HepG2 (cell line): Measurements from ENCODE around the gene RARRES1. TPM values are rescaled to one million over a fixed set of nuclear protein-coding genes. Genes with fewer than 3 reads are reported as not detected.

ENCODE experiments used
- ATAC-seq: fragments of 200-7000 bp; cut with Tn5 transposase; 3 replicates; pipeline ENCODE4 v1.9.1; 2020; ENCODE audit warnings: mild to moderate bottlenecking, moderate library complexity
- BruUV-seq: library from RNA; stranded (reverse); fragments of 400-500 nt; replicated peaks from 2 replicates; lab custom pipeline; 2021; lab: Mats Ljungman, UMichigan
- CTCF ChIA-PET: fragments of 300-600 bp; formaldehyde crosslinking; extraction: SDS; loops from one replicate; lab custom pipeline; 2021; ENCODE audit warnings: low total read pairs, inconsistent platforms, low intra/inter-chr PET ratio; lab: Yijun Ruan, JAX
- POLR2A ChIA-PET: fragments of 350-600 bp; sonication (Branson Sonifier 250); formaldehyde crosslinking; loops from one replicate; lab custom pipeline; 2020; ENCODE audit warnings: antibody characterized with exemption, inconsistent platforms; lab: Yijun Ruan, JAX
- DNase-seq: peaks from one replicate; pipeline ENCODE4 v3.0.0-alpha.2; 2015; ENCODE audit warnings: low spot score
- FAIRE-seq: peaks from 3 replicates; lab custom pipeline; 2011; peaks lifted over from hg19 to GRCh38; lab: Jason Lieb, UNC
- H2AFZ ChIP-seq: one replicate; pipeline ENCODE4 v1.6.1; 2011; ENCODE audit warnings: low read length, inconsistent platforms
- H3K27ac ChIP-seq: fragments of 300-600 bp; 3 replicates; pipeline ENCODE4 v1.8.0; 2011; ENCODE audit warnings: mixed run types, mild to moderate bottlenecking, mixed read lengths, low read length, inconsistent platforms; ENCODE audit not compliant: insufficient read depth; ENCODE audit errors: extremely low read length
- H3K27me3 ChIP-seq, 2 experiments: fragments of 200-600 bp in 1 of 2; 2 replicates in 1 of 2; 3 replicates in 1 of 2; pipeline versions ENCODE4 v1.6.0 to v1.8.0; 2011; ENCODE audit warnings: low read length in 2 of 2, mild to moderate bottlenecking in 2 of 2, moderate library complexity in 2 of 2, inconsistent platforms in 1 of 2; ENCODE audit not compliant: insufficient read depth in 2 of 2, control insufficient read depth in 1 of 2
- H3K36me3 ChIP-seq, 2 experiments: fragments of 200-600 bp in 1 of 2; replicated peaks in 1 of 2; 2 replicates in 1 of 2; 3 replicates in 1 of 2; pipeline versions ENCODE4 v1.5.1 to v1.8.0; 2011; ENCODE audit warnings: low read length in 2 of 2, inconsistent platforms in 1 of 2; ENCODE audit not compliant: insufficient read depth in 2 of 2, control insufficient read depth in 1 of 2
- H3K4me1 ChIP-seq: 2 replicates; pipeline ENCODE4 v1.5.1; 2012; ENCODE audit warnings: low read length, inconsistent platforms; ENCODE audit not compliant: insufficient read depth
- H3K4me2 ChIP-seq: 2 replicates; pipeline ENCODE4 v1.6.0; 2011; ENCODE audit warnings: low read depth, low read length, inconsistent platforms
- H3K4me3 ChIP-seq, 3 experiments: fragments of 200-600 bp in 1 of 3; sonication (generic), shearing (Covaris generic) in 1 of 3; replicated peaks in 1 of 3; 2 replicates each; pipeline ENCODE4 v1.5.1; 2011 to 2016; ENCODE audit warnings: low read length in 3 of 3, inconsistent platforms in 2 of 3, low read depth in 2 of 3, mild to moderate bottlenecking in 2 of 3, control low read depth in 1 of 3, mixed read lengths in 1 of 3; ENCODE audit not compliant: insufficient read depth in 1 of 3
- H3K79me2 ChIP-seq: one replicate; pipeline ENCODE4 v1.6.1; 2011; ENCODE audit warnings: low read length, inconsistent platforms; ENCODE audit not compliant: insufficient read depth
- H3K9ac ChIP-seq: 2 replicates; pipeline ENCODE4 v1.6.0; 2011; ENCODE audit warnings: mild to moderate bottlenecking, low read depth, low read length, inconsistent platforms; ENCODE audit not compliant: insufficient read depth
- H3K9me3 ChIP-seq: 2 replicates; pipeline ENCODE4 v1.5.1; 2012; ENCODE audit warnings: mild to moderate bottlenecking, low read length
- H4K20me1 ChIP-seq: 2 replicates; pipeline ENCODE4 v1.6.0; 2011; ENCODE audit warnings: inconsistent platforms, mild to moderate bottlenecking, low read length, moderate library complexity; ENCODE audit not compliant: insufficient read depth
- HOXA5 ChIP-seq: sonication (generic); formaldehyde crosslinking; IDR thresholded peaks from 2 replicates; pipeline ENCODE4 v1.4.0; 2020; ENCODE audit warnings: missing genetic modification reagents
- IRX3 ChIP-seq: sonication (generic); formaldehyde crosslinking; IDR thresholded peaks from 2 replicates; pipeline ENCODE4 v1.8.1; 2023; ENCODE audit warnings: mild to moderate bottlenecking, low read depth, missing genetic modification reagents, borderline replicate concordance
- KAT7 ChIP-seq: IDR thresholded peaks from 2 replicates; pipeline ENCODE4 v1.6.1; 2018; ENCODE audit warnings: borderline replicate concordance, missing compliant biosample characterization
- MYPOP ChIP-seq: sonication (generic); formaldehyde crosslinking; IDR thresholded peaks from 2 replicates; pipeline ENCODE4 v1.8.1; 2023; ENCODE audit warnings: mild to moderate bottlenecking, moderate library complexity, missing genetic modification reagents
- MZF1 ChIP-seq: sonication (generic); formaldehyde crosslinking; IDR thresholded peaks from 2 replicates; pipeline ENCODE4 v1.8.1; 2023; ENCODE audit warnings: mild to moderate bottlenecking, missing genetic modification reagents, borderline replicate concordance
- POLR2G ChIP-seq: fragments of 200-400 bp; formaldehyde crosslinking; IDR thresholded peaks from 2 replicates; pipeline ENCODE4 v1.6.1; 2018; ENCODE audit warnings: mild to moderate bottlenecking, low read depth, low read length, moderate library complexity
- REXO4 ChIP-seq: sonication (generic); formaldehyde crosslinking; IDR thresholded peaks from 2 replicates; pipeline ENCODE4 v1.8.0; 2022; ENCODE audit warnings: missing genetic modification reagents, mild to moderate bottlenecking, borderline replicate concordance
- SOX5 ChIP-seq: IDR thresholded peaks from 2 replicates; pipeline ENCODE4 v1.6.1; 2016; ENCODE audit warnings: borderline replicate concordance
- TOPORS ChIP-seq: sonication (generic); formaldehyde crosslinking; IDR thresholded peaks from 2 replicates; pipeline ENCODE4 v1.8.0; 2023; ENCODE audit warnings: mild to moderate bottlenecking, missing genetic modification reagents
- ZBTB40 ChIP-seq, 2 experiments: fragments of 450-650 bp in 1 of 2; sonication (generic) in 1 of 2; formaldehyde crosslinking in 1 of 2; IDR thresholded peaks; 2 replicates each; pipeline versions ENCODE4 v1.6.1 to v1.8.0; 2016 to 2022; ENCODE audit warnings: antibody characterized with exemption in 1 of 2, mild to moderate bottlenecking in 1 of 2, missing genetic modification reagents in 1 of 2
- ZNF20 ChIP-seq: sonication (generic); formaldehyde crosslinking; IDR thresholded peaks from 2 replicates; pipeline ENCODE4 v1.4.0; 2020; ENCODE audit warnings: mild to moderate bottlenecking, moderate library complexity, missing genetic modification reagents
- ZNF432 ChIP-seq: sonication (generic); formaldehyde crosslinking; IDR thresholded peaks from 2 replicates; pipeline ENCODE4 v1.5.0; 2020; ENCODE audit warnings: missing genetic modification reagents, mild to moderate bottlenecking, borderline replicate concordance
- ZNF792 ChIP-seq: IDR thresholded peaks from 2 replicates; pipeline ENCODE4 v1.6.1; 2016
- WGBS: methylation state at CpG from one replicate; pipeline ENCODE4 v1.1.6; 2017; ENCODE audit warnings: low lambda C conversion rate; 5-methylcytosine and 5-hydroxymethylcytosine counted together
- in situ Hi-C: cut with HindIII; loops from 2 replicates; pipeline ENCODE4 v1.10.0; 2017; ENCODE audit warnings: low pct_unique_long_range_greater_than_20kb; ENCODE audit not compliant: extremely low pct_ligation_motif_present
- intact Hi-C: fragments of 100-400 bp; cut with micrococcal nuclease; formaldehyde crosslinking; loops from one replicate; pipeline ENCODE4 v1.10.0; 2022; ENCODE audit not compliant: unreplicated experiment
- polyA plus RNA-seq, 8 experiments: library from polyadenylated mRNA; depleted of rRNA in 3 of 8; stranded (reverse) in 7 of 8; unstranded in 1 of 8; fragments of >200 nt; fragmentation: Illumina TruSeq in 4 of 8; extraction: Trizol in 4 of 8; gene quantifications; 2 replicates each; pipeline versions ENCODE4 v1.2.1 to v1.2.3, GENCODE V29; 2011 to 2016; ENCODE audit warnings: low read depth in 4 of 8, missing spikeins in 1 of 8, mixed read lengths in 1 of 8; ENCODE audit not compliant: insufficient read depth in 1 of 8
- total RNA-seq, 5 experiments: library from RNA; depleted of rRNA; stranded (reverse); fragments of >200 nt; fragmentation: Illumina TruSeq; extraction: Trizol; gene quantifications; 2 replicates each; pipeline ENCODE4 v1.2.3, GENCODE V29; 2016; ENCODE audit warnings: low read depth in 1 of 5

The RARRES1 gene
- total and polyA plus RNA-seq, 2 of the 13 experiments (the other 11 are each of a cell fraction or from before 2014, with no cell fraction given), result not detected

DNA sequence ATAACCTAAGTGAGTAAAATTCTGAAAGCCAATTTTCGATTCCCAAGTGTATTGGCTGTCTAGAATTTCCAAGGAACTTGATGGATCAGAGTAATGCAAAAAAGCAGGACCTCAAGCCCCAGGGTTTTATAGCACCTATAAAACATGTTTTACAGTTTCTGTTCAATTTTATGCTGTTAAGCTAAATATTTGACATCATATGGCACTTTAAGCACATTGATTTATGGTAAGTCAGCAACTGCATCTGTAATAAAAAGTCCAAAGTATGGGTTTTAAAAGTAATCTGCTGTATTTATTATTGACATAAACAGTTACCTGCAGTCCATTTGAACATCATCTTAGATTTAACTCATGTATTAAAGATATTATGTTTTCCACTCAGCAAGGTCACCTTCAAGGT, 49.6 kb upstream of the RARRES1 start:
- no peak overlapping the region for H3K4me2 ChIP-seq
- CTCF ChIA-PET, result no interaction called here
- H2AFZ ChIP-seq, result no peak overlapping the region
- ATAC-seq, result no peak
- H4K20me1 ChIP-seq, result no peaks in the 10 kb centered on the region
- no peak overlapping the region for H3K9ac ChIP-seq
- in situ Hi-C loops, result loop anchor here (25.0 kb wide), 1 partner anchor 245 kb away; no protein-coding TSS in a partner anchor
- no peaks in the 10 kb centered on the region for H3K4me1 ChIP-seq
- TF ChIP-seq MZF1 (CRISPR knock-in tag) (no peak), KAT7 (no peak), REXO4 (no peak), IRX3 (CRISPR knock-in tag) (no peak), ZBTB40 (IDR thresholded peaks at IDR 0.05) (no peak), ZBTB40 (CRISPR knock-in tag; IDR thresholded peaks at IDR 0.05) (no peak), MYPOP (CRISPR knock-in tag) (no peak), HOXA5 (CRISPR knock-in tag) (no peak), SOX5 (CRISPR knock-in tag) (no peak), ZNF20 (CRISPR knock-in tag) (no peak), TOPORS (CRISPR knock-in tag) (no peak), ZNF792 (CRISPR knock-in tag) (no peak), ZNF432 (CRISPR knock-in tag) (no peak), POLR2G (no peak)
- no peak for FAIRE-seq
- H3K27ac ChIP-seq, result no peak overlapping the region
- WGBS, result 13% methylated on average over 1 of the region's 1 CpG
- H3K79me2 ChIP-seq, result no peaks in the 10 kb centered on the region
- intact Hi-C loops, result no loop called here
- no peak overlapping the region for H3K4me3 ChIP-seq
- H3K27me3 ChIP-seq, result no peaks in the 10 kb centered on the region
- H3K36me3 ChIP-seq, result no peaks in the 10 kb centered on the region
- POLR2A ChIA-PET, result no interaction called here
- H3K9me3 ChIP-seq, result no peaks in the 10 kb centered on the region
- DNase-seq, result no peak
- BruUV-seq, result no TSS peak
